ENCODE data around the gene SMTNL1. TPM values are rescaled to one million over a fixed set of nuclear protein-coding genes. Genes with fewer than 3 reads are reported as not detected.
"Not testable (repeated sequence)": the region's sequence is repeated elsewhere in the genome, so short reads cannot be mapped to it uniquely, and the experiment has no call there.

Gene SMTNL1
- total RNA-seq, 3 donors from 2014 or later = not detected

GRCh38 chr11:57530596-57531507, 6.5 kb upstream of the SMTNL1 start, which contains the start of gene TIMM10:
TIMM10 (minus strand) TSS chr11:57530754; CDS start chr11:57530189, 565 bp downstream.
- no peak for TF ChIP-seq CTCF (IDR thresholded peaks at IDR 0.05)
- intact Hi-C loops (cut with DNase I, micrococcal nuclease) = no loop called here
- ATAC-seq (peak; percentile 99), DNase-seq (peak; percentile 94 to 98 (median 95))
- H3K36me3 ChIP-seq (ENCODE audit: low read depth) = no peaks in the 10 kb centered on the region
- peak within 1 kb of the TSS; percentile 57 for H3K4me3 ChIP-seq
- peaks cover 13% of the 10 kb centered on the region for H3K4me1 ChIP-seq (ENCODE audit: low read depth)
- H3K9me3 ChIP-seq = no peaks in the 10 kb centered on the region

- peaks cover 13% of the 10 kb centered on the region for H3K4me1 ChIP-seq (ENCODE audit: low read depth)
- DNase-seq; H3K9me3 ChIP-seq; H3K36me3 ChIP-seq (ENCODE audit: low read depth); intact Hi-C loops (cut with DNase I, micrococcal nuclease); ATAC-seq; H3K4me3 ChIP-seq: not testable (repeated sequence)
Observed at GRCh38 chr11:57534449-57534848, 2.9 kb upstream of the SMTNL1 start.

GRCh38 chr11:57539342-57539741, 1.9 kb downstream of the SMTNL1 start:
- no peak for ATAC-seq
- intact Hi-C loops (cut with DNase I, micrococcal nuclease) = no loop called here
- DNase-seq = no peak
- H3K4me3 ChIP-seq = no peak overlapping the region
- H3K9me3 ChIP-seq = no peaks in the 10 kb centered on the region
- H3K36me3 ChIP-seq (ENCODE audit: low read depth) = no peaks in the 10 kb centered on the region
- no peaks in the 10 kb centered on the region for H3K4me1 ChIP-seq (ENCODE audit: low read depth)
- TF ChIP-seq CTCF (IDR thresholded peaks at IDR 0.05) = no peak

- no peak for TF ChIP-seq CTCF (IDR thresholded peaks at IDR 0.05)
- Histone ChIP-seq H3K9me3 (no peaks in the 10 kb centered on the region), H3K4me3 (no peak overlapping the region), H3K36me3 (ENCODE audit: low read depth) (no peaks in the 10 kb centered on the region), H3K4me1 (ENCODE audit: low read depth) (no peaks in the 10 kb centered on the region)
- no peak for ATAC-seq
- DNase-seq = no peak
- intact Hi-C loops (cut with DNase I, micrococcal nuclease) = no loop called here
Observed at GRCh38 chr11:57541169-57541568, 3.8 kb downstream of the SMTNL1 start.

- Histone ChIP-seq H3K4me1 (ENCODE audit: low read depth) (no peaks in the 10 kb centered on the region), H3K4me3 (no peak overlapping the region), H3K36me3 (ENCODE audit: low read depth) (no peaks in the 10 kb centered on the region), H3K9me3 (no peaks in the 10 kb centered on the region)
- DNase-seq = no peak
- intact Hi-C loops (cut with DNase I, micrococcal nuclease) = no loop called here
- TF ChIP-seq CTCF (IDR thresholded peaks at IDR 0.05) = no peak
- ATAC-seq = no peak
Observed at GRCh38 chr11:57542582-57542981, 5.2 kb downstream of the SMTNL1 start.

GRCh38 chr11:57543593-57543992, 6.2 kb downstream of the SMTNL1 start:
- intact Hi-C loops (cut with DNase I, micrococcal nuclease) = no loop called here
- ATAC-seq = peak; percentile 49

More at GRCh38 chr11:57543593-57543992, 6.2 kb downstream of the SMTNL1 start:
- Histone ChIP-seq H3K4me1 (ENCODE audit: low read depth) (no peaks in the 10 kb centered on the region), H3K9me3 (no peaks in the 10 kb centered on the region), H3K4me3 (no peak overlapping the region), H3K36me3 (ENCODE audit: low read depth) (no peaks in the 10 kb centered on the region)
- no peak for DNase-seq
- TF ChIP-seq CTCF (IDR thresholded peaks at IDR 0.05) = no peak
